ENCODE data around the gene RFX2.

DNA sequence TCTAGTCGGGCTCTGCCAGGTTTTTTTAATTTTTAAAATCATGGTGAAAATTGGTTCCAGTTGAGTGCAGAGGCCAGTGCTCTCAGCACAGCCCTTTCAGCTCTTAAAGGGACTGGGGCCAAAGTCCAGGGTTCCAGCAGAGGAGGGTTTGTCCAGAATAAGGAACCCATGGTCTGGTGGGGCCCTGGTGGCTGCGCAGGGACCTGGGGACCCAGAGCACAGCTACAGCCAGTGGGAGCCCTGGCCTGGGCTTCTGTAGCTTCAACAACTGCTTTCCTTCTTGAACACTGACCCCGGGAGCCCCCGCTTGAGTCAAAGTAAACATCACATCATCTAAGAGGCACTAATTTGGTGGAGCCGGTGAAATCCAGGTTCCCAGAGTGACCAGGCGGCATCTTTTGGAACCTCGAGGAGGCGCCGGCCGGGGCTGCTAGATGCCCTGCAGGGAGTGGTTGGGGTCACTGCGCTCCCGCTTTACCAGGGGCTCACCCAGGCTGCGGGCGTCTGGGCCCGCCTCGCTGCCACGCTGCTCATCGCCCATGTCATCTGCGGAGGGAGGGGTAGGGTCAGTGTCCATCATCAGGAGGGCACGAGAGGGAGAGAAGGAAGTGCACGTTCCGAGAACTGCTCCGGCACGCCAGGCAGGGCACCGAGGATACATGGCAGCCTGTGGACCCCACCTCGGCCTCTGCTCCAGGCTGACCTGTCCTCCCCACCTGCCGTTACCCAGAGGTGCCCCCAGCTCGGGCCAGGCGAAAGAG is 115.7 kb downstream of the RFX2 start:
- TF ChIP-seq RARB (CRISPR knock-in tag; IDR thresholded peaks at IDR 0.05) (no peak), CREB5 (CRISPR knock-in tag; IDR thresholded peaks at IDR 0.05; ENCODE audit: low read depth) (no peak)
